Progenitor cell of endocrine pancreas (in vitro differentiated cells): Measurements from ENCODE around the gene DTD1. TPM values are rescaled to one million over a fixed set of nuclear protein-coding genes. Genes with fewer than 3 reads are reported as not detected.

Experiments
- DNase-seq: peaks from one replicate; pipeline ENCODE4 v3.0.0; 2021; ENCODE audit warnings: low spot score; ENCODE audit not compliant: unreplicated experiment
- H3K27ac Mint-ChIP-seq: 2 replicates; pipeline ENCODE4 v1.8.0; 2021; ENCODE audit warnings: mild to moderate bottlenecking, moderate library complexity, mixed read lengths
- H3K27me3 Mint-ChIP-seq: 2 replicates; pipeline ENCODE4 v1.8.0; 2021; ENCODE audit warnings: mixed read lengths
- H3K36me3 Mint-ChIP-seq: 2 replicates; pipeline ENCODE4 v1.8.0; 2022; ENCODE audit warnings: mixed read lengths; ENCODE audit not compliant: insufficient read depth
- H3K4me1 Mint-ChIP-seq: 2 replicates; pipeline ENCODE4 v1.8.0; 2021; ENCODE audit warnings: low read depth, mixed read lengths
- H3K4me3 Mint-ChIP-seq: 2 replicates; pipeline ENCODE4 v1.8.0; 2021; ENCODE audit warnings: low read depth, mild to moderate bottlenecking, moderate library complexity, mixed read lengths
- H3K9me3 Mint-ChIP-seq: 2 replicates; pipeline ENCODE4 v1.8.0; 2021; ENCODE audit warnings: low read depth, mixed read lengths
- CTCF ChIP-seq: fragments of 200-600 bp; sonication (generic); IDR thresholded peaks from one replicate; pipeline ENCODE4 v1.5.0; 2021; ENCODE audit warnings: antibody characterized with exemption, mild to moderate bottlenecking; ENCODE audit not compliant: unreplicated experiment
- total RNA-seq: library from RNA; stranded (reverse); gene quantifications from 2 replicates; pipeline ENCODE4 v1.2.1, GENCODE V29; 2021

Gene DTD1
- total RNA-seq, 1 donor from 2014 or later: 26.8 TPM

DNA sequence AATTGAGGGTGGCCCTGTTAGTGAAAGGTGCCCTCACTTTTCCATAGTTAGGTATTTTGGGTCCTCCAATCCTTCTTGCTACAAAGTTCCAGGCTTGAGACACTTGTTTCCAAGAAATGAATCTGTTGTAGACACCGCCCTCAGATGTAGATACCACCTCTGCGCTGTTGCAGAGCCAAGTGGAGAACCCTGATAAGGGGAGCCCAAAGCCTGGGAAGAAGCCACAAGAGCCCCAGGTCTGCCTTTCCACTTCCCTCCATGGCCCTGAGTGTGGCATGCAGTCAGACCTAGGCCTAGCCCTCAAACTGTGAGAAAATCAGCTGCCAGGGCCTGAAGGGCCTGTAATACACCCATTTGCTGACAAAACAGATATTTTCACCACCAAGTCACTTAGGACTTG, 37.1 kb downstream of the DTD1 start:
- no peak for TF ChIP-seq CTCF
- no peak for DNase-seq
- H3K9me3 Mint-ChIP-seq: no peaks in the 10 kb centered on the region
- peaks cover 2% of the 10 kb centered on the region for H3K4me1 Mint-ChIP-seq
- no peak overlapping the region for H3K27ac Mint-ChIP-seq
- no peak overlapping the region for H3K4me3 Mint-ChIP-seq
- peaks cover 2% of the 10 kb centered on the region for H3K36me3 Mint-ChIP-seq
- H3K27me3 Mint-ChIP-seq: no peaks in the 10 kb centered on the region

- DNase-seq: no peak
- H3K4me1 Mint-ChIP-seq: peaks cover 2% of the 10 kb centered on the region
- H3K4me3 Mint-ChIP-seq: no peak overlapping the region
- H3K27ac Mint-ChIP-seq: no peak overlapping the region
- no peak for TF ChIP-seq CTCF
- H3K36me3 Mint-ChIP-seq: peaks cover 2% of the 10 kb centered on the region
- no peaks in the 10 kb centered on the region for H3K9me3 Mint-ChIP-seq
- H3K27me3 Mint-ChIP-seq: no peaks in the 10 kb centered on the region
These were observed 38.2 kb downstream of the DTD1 start for GRCh38 chr20:18625907-18626655.

DNA sequence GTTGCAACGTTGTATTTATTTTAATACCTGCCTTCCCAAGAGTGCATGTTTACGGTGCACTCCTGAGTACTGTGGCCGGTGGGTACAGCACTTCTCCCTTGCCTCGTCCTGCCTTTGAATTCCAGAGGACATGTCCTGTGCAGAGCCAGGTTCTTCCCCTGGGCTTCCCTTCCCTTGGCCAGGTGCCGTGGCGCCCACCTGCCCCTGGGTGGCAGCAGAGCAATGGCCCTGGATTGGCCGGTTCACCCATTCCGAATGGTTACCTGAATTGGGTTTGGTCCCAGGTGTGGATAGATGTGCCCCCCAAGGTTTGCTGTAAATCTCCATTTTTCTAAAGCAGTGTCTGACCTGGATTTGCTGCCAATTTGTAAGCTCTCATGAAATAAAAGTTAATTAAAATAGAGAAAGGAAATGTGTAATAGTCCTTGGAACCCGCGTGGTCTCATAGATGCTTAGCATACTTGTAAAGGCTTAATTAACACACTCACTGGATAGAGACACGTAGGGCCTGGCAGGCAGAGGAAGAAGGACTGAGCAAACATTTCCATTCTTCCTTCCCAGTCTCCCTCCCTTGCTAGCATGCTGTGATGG, 40.6 kb downstream of the DTD1 start:
- no peaks in the 10 kb centered on the region for H3K9me3 Mint-ChIP-seq
- TF ChIP-seq CTCF: peak; percentile 72
- peaks cover 3% of the 10 kb centered on the region for H3K4me1 Mint-ChIP-seq
- no peaks in the 10 kb centered on the region for H3K27me3 Mint-ChIP-seq
- no peak overlapping the region for H3K4me3 Mint-ChIP-seq
- peaks cover 2% of the 10 kb centered on the region for H3K36me3 Mint-ChIP-seq
- no peak for DNase-seq
- no peak overlapping the region for H3K27ac Mint-ChIP-seq

DNA sequence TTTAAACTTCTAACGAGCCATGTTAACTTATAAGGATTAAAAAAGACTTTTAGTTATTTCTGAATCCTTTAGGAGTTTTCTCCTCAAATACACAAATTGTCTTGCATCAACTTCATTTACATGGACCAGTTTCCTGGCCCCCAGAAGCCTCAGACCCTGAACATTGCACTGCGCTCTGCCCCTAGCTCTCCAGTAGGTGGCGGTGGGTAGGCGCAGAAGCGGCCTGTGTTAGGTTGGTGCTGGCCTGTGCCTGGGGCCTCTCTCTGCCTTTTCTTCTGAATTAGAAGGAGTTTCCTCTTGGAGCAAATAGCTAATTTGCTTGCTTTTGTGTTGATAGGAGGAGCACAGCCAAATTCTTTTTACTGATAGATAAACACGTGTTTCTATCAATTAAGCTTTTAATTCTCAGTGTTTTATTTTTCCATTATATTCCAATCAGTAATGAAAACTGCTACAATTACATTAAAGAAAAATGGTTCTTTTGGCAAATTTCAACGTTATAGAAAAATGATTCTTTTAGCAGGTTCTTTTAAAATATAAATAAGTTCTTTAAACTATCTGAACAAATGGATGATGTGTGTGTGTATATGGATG, 44.4 kb downstream of the DTD1 start:
- Mint-ChIP-seq H3K36me3 (peaks cover 2% of the 10 kb centered on the region), H3K27me3 (no peaks in the 10 kb centered on the region), H3K9me3 (no peaks in the 10 kb centered on the region), H3K27ac (no peak overlapping the region), H3K4me1 (peaks cover 24% of the 10 kb centered on the region), H3K4me3 (no peak overlapping the region)
- DNase-seq: peak; percentile 68
- peak; percentile 99 for TF ChIP-seq CTCF

DNA sequence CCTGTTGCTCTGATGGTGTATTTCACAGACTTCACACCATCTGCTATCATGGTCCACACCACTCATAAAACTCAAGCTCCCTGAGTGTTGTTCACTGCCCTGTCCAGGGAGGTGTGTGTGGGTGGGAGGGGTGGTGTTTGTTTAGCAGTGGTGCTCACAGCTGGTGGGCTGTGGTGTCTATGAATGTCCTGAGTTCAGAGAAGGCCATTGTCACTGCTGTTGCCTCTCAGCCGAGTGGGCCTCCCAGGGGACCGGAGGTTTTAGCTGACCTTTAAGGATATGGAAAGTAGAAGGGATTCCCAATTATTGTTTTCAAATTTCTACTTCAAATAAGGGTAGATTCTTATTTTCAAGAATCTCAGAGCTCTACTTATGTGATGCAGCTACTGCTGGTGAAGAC, 45.6 kb downstream of the DTD1 start:
- Mint-ChIP-seq H3K27me3 (no peaks in the 10 kb centered on the region), H3K4me1 (peaks cover 24% of the 10 kb centered on the region), H3K27ac (no peak overlapping the region), H3K4me3 (no peak overlapping the region), H3K9me3 (no peaks in the 10 kb centered on the region), H3K36me3 (no peaks in the 10 kb centered on the region)
- no peak for DNase-seq
- TF ChIP-seq CTCF: no peak
